Stimulated activated CD4-positive, alpha-beta T cell treated with anti-CD3 and anti-CD28 coated beads, Interleukin-4, amount 100 ng/mL, for 24 hours (primary cell): ENCODE data around the gene TUT7.
"Not testable (repeated sequence)": the region's sequence is repeated elsewhere in the genome, so short reads cannot be mapped to it uniquely, and the experiment has no call there.

Source experiments
- DNase-seq: peaks from one replicate; pipeline ENCODE4 v3.0.0-alpha.2; 2020

Gene TUT7

GRCh38 chr9:86354011-86354817 lies at the start of gene TUT7:
TSS of gene TUT7 (minus strand) at chr9:86354410. CDS start at chr9:86353199, 1,211 bp downstream.
- DNase-seq = peak; percentile 95

- DNase-seq = no peak
Observed at GRCh38 chr9:86402591-86402990, 48.4 kb upstream of the TUT7 start.

- no peak for DNase-seq
Observed at GRCh38 chr9:86396412-86396811, 42.2 kb upstream of the TUT7 start.

- not testable (repeated sequence) for DNase-seq
Observed at GRCh38 chr9:86390184-86390583, 36.0 kb upstream of the TUT7 start.

- no peak for DNase-seq
Observed at GRCh38 chr9:86389628-86390027, 35.4 kb upstream of the TUT7 start.

- no peak for DNase-seq
Observed at GRCh38 chr9:86387376-86387775, 33.2 kb upstream of the TUT7 start.

GRCh38 chr9:86383000-86383399 lies 28.8 kb upstream of the TUT7 start:
- DNase-seq = not testable (repeated sequence)

- DNase-seq = no peak
Observed at GRCh38 chr9:86376016-86376415, 21.8 kb upstream of the TUT7 start.

GRCh38 chr9:86369810-86370209 lies 15.6 kb upstream of the TUT7 start:
- no peak for DNase-seq

- no peak for DNase-seq
Observed at GRCh38 chr9:86368871-86369521, 14.8 kb upstream of the TUT7 start.

- DNase-seq = no peak
Observed at GRCh38 chr9:86361176-86361575, 7.0 kb upstream of the TUT7 start.

- DNase-seq = no peak
Observed at GRCh38 chr9:86359151-86359879, 5.1 kb upstream of the TUT7 start.

- DNase-seq = no peak
Observed at GRCh38 chr9:86356871-86357866, 3.0 kb upstream of the TUT7 start.

- no peak for DNase-seq
Observed at GRCh38 chr9:86355814-86356213, 1.6 kb upstream of the TUT7 start.

GRCh38 chr9:86354818-86355309 lies 654 bp upstream of the TUT7 start:
- no peak for DNase-seq

- DNase-seq = peak; percentile 30
Observed at GRCh38 chr9:86353655-86354010, 577 bp downstream of the TUT7 start.

GRCh38 chr9:86352440-86353077 lies 1.7 kb downstream of the TUT7 start:
- peak; percentile 27 for DNase-seq

GRCh38 chr9:86351880-86352279 lies 2.3 kb downstream of the TUT7 start:
- no peak for DNase-seq

GRCh38 chr9:86350006-86350760 lies 4.0 kb downstream of the TUT7 start:
- DNase-seq = no peak

- no peak for DNase-seq
Observed at GRCh38 chr9:86349271-86349670, 4.9 kb downstream of the TUT7 start.

GRCh38 chr9:86347991-86348390 lies 6.2 kb downstream of the TUT7 start:
- DNase-seq = no peak
